Measurements from ENCODE around the gene C12orf42.
"Not testable (repeated sequence)": the region's sequence is repeated elsewhere in the genome, so short reads cannot be mapped to it uniquely, and the experiment has no call there.

Gene C12orf42

DNA sequence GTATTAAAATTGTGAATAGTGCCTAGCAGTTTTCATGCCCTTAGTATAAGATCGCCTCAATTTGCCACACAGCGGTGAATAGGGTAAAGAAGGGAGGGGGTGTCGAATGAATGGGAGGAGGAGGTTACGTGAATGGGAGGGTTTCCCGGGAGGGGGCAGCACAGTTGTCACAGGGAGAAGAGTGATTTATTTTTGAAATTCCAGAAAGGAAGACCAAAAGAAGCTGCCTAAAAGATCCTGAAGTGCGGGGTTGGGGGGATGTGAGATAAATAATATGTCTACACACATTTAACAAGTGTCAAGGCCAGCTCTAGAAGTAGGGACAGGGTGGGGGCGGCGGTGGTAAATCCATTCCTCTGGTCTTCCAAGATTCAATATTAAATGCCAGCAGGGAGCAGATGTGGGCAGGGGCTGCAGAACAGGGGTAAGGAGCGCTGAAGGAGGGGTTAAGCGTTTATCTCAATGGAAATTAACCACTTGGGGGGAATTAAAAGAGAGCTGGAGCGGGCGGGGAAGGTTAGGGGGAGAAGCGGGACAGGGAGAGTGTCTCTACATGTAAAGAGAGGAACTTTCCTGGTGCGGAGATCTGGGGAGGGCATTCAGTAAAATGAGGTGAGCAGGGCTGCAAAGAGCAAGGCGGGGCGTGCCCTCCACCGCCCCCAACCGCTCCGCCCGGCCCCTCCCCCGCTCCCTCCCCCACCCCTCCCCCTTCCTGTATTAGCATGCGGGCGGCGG is 867 bp downstream of the C12orf42 start:
- DNase-seq = no peak

GRCh38 chr12:103494051-103494733 is 1.6 kb downstream of the C12orf42 start:
- DNase-seq = no peak

DNA sequence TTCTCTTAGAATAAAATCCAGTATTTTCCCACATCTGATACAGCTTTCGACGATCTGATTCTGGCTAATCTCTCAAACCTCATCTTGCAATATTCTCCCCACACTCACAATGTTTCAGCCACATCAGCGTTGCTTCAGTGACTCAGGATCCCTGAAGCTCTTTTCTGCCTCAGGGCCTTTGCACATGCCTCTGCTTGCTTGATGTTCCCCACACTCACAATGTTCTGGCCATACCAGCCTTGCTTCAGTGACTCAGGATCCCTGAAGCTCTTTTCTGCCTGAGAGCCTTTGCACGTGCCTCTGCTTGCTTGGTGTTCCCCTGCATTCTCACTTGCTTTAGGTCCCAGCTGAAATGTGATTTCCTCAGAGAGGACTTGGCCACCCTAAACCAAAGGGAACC is 2.6 kb downstream of the C12orf42 start:
- DNase-seq = no peak

GRCh38 chr12:103482365-103482764 is 13.4 kb downstream of the C12orf42 start:
- DNase-seq = no peak

- DNase-seq = no peak
Measured at GRCh38 chr12:103475073-103475472, 20.7 kb downstream of the C12orf42 start.

- DNase-seq = no peak
Measured at GRCh38 chr12:103470664-103471063, 25.1 kb downstream of the C12orf42 start.

GRCh38 chr12:103469719-103470118 is 26.0 kb downstream of the C12orf42 start:
- DNase-seq = no peak

GRCh38 chr12:103468837-103469236 is 26.9 kb downstream of the C12orf42 start:
- no peak for DNase-seq

- DNase-seq = no peak
Measured at GRCh38 chr12:103462675-103463074, 33.1 kb downstream of the C12orf42 start.

DNA sequence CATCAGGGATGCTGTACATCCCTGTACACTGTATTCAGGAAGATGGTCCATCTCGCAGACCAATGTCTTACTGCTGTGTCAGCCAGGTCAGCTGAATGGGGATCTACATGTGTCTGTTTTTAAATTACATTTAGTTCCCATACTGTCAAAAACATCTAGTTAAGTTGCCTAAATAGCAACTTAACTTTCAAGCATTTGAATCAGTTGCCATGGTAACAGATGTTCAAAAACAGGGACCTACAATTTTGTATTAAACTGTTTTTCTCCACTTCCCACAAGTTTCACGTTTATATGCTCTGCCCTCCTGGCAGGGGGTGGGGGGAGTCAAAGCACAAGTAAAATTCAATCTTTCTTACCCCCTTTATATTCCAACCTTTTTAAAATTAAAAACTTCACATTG is 38.3 kb downstream of the C12orf42 start:
- DNase-seq = no peak

- no peak for DNase-seq
Measured at GRCh38 chr12:103456006-103456405, 39.8 kb downstream of the C12orf42 start.

DNA sequence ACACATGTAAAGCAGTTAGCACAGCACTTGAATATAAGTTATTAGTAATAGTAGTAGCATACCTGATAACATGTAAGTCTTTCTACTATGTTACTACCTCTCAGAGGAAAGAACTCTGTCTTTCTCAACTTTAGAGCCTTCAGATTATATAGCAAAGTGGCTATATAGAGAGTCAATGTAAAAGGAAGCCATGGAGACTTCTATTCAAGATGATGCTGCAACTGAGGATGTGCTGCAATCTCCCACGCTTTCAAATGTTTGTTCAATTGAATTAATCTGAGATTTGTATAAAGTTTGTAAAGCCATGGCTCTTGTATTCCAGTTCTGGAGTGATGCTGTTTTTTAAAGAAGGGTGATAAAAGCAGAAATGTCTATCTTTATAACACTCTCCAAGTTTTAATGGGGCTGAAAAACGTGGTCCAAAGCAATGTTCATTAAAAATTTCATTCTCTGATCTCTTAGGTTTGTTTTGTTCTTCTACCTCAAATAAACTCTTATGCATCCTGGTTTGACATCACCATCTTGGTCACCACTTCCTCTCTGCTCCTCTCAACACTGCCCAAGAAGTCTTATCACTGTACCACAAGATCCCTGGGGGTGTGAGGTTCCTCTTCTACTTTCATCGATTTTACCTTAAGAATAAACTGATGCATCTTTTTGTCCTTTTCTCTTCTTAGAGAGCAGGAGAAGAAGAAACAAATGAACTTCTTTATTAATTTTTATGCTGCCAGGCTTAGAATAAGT is 40.6 kb downstream of the C12orf42 start:
- no peak for DNase-seq

- DNase-seq = no peak
Measured at GRCh38 chr12:103444983-103445382, 50.8 kb downstream of the C12orf42 start.

- DNase-seq = no peak
Measured at GRCh38 chr12:103442822-103443221, 52.9 kb downstream of the C12orf42 start.

DNA sequence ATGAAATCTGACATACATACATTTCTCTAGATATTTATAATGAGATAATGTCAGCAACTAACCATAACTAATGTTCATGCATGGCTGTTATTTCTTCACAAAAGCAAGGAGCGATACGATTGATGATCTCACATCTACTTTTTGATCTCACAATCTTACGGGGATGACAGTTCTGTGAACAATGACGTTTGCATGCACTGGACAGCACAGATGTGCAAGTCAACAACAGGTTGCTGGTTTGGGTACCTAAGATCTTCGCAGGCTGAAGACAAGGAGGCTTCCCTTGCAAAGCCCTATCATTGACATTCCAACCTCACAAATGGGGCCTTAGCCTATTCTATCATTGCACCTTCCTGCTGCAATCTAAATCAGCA is 53.6 kb downstream of the C12orf42 start:
- DNase-seq = no peak

DNA sequence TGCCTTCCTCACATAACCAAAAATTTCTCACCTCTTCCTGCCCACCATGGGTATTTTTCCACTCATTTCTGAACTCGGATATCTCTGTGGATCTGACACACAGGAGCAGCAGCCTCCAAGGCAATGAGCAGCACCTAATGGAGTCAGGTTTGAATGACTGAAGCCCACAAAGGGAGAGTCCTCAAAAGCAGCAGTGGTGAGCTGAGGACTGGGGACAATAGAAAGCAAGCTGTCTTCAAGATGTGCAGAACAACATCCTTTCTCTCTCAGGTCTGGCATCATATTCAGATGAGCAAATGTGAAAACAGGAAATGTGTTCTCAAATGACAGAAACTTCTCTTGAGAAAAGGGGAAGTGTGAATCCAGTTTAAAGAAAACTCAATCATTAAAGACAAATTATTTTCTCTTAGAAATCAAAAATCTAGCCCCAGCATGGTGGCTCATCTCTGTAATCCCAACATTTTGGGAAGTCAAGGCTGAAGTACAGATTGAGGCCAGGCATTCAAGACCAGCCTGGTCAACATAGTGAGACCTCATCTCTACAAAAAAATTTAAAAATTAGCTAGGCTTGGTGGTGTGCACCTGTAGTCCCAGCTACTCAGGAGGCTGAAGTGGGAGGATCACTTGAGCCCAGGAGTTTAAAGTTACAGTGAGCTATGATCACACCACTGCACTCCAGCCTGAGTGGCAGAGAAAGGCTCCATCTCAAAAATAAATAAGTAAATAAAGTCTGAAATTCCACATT is 54.2 kb downstream of the C12orf42 start:
- DNase-seq = no peak

- DNase-seq = not testable (repeated sequence)
Measured at GRCh38 chr12:103434165-103435105, 61.3 kb downstream of the C12orf42 start.

DNA sequence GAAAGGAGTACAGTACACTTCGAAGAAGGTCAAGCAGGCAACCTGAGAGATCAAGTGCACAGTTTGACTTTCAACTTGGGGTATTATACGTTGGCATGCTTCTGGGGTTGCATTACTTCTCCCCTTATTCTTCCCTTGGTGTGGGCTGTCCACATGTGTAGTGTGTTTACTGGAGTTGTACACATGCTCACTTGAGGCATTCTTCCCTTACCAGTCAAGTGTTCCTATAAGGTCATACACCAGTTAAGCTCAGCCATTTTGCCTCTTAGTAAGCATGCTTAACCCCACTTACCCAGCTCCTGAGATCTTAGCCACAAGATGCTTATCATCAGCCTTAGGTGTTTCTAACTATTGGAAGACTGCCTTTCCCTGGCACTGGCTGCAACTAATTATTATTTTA is 63.8 kb downstream of the C12orf42 start:
- no peak for DNase-seq

- no peak for DNase-seq
Measured at GRCh38 chr12:103431387-103431786, 64.4 kb downstream of the C12orf42 start.

DNA sequence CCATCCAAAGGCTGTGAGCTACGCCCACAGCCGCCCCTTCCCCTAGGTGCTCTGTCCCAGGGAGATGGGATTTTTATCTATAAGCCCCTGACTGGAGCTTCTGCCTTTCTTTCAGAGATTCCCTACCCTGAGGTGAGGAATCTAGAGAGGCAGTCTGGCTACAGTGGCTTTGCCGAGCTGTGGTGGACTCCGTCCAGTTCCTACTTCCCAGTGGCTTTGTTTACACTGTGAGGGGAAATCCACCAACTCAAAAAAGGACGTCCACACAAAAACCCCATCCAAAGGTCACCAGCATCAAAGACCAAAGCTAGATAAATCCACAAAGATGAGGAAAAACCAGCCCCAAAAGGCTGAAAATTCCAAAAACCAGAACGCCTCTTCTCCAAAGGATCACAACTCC is 70.1 kb downstream of the C12orf42 start:
- not testable (repeated sequence) for DNase-seq

DNA sequence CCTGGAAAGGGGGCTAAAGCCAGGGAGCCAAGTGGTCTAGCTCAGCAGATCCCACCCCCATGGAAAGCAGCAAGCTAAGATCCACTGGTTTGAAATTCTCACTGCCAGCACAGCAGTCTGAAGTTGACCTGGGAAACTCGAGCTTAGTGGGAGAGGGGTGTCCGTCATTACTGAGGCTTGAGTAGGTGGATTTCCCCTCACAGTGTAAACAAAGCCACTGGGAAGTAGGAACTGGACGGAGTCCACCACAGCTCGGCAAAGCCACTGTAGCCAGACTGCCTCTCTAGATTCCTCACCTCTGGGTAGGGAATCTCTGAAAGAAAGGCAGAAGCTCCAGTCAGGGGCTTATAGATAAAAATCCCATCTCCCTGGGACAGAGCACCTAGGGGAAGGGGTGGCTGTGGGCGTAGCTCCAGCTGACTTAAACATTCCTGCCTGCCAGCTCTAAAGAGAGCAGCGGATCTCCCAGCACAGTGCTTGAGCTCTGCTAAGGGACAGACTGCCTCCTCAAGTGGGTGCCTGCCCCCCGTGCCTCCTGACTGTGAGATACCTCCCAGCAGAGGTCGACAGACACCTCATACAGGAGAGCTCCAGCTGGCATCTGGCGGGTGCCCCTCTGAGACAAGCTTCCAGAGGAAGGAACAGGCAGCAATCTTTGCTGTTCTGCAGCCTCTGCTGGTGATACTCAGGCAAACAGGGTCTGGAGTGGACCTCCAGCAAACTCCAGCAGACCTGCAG is 70.8 kb downstream of the C12orf42 start:
- not testable (repeated sequence) for DNase-seq

Measured in activated CD4-positive, alpha-beta T cell treated with anti-CD3 and anti-CD28 coated beads for 1 hour (primary cell).